ENCODE measurements around the gene MRPS25.

Gene MRPS25

DNA sequence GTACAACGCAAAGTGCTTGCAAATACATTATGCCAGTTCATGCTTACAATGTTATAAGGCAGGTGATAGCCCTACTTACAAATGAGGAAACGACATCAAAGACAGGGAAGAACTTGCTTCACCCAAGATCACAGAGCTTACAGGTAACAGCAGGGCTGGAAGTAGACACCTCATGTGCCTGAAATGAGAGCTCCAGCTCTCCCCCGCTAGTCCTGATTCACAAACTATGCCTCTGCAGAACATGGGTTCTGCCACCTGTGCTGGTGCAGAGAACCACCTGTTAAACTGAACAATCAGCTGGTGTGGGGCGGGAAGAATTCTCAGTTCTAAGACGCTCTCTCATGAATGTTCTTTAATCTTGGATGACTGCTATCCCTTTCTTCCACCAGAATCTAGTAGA lies 26.5 kb upstream of the MRPS25 start:
- no peak for DNase-seq
- H3K9me3 ChIP-seq (ENCODE audit: severe bottlenecking) = no peaks in the 10 kb centered on the region
- no peak overlapping the region for H3K4me3 ChIP-seq (ENCODE audit: low read depth, low read length)
- no peaks in the 10 kb centered on the region for H3K27me3 ChIP-seq (ENCODE audit: insufficient read depth, low read depth, severe bottlenecking)
- H3K36me3 ChIP-seq = peaks cover 59% of the 10 kb centered on the region
- H3K27ac ChIP-seq = no peak overlapping the region
- TF ChIP-seq, protein P1, sequence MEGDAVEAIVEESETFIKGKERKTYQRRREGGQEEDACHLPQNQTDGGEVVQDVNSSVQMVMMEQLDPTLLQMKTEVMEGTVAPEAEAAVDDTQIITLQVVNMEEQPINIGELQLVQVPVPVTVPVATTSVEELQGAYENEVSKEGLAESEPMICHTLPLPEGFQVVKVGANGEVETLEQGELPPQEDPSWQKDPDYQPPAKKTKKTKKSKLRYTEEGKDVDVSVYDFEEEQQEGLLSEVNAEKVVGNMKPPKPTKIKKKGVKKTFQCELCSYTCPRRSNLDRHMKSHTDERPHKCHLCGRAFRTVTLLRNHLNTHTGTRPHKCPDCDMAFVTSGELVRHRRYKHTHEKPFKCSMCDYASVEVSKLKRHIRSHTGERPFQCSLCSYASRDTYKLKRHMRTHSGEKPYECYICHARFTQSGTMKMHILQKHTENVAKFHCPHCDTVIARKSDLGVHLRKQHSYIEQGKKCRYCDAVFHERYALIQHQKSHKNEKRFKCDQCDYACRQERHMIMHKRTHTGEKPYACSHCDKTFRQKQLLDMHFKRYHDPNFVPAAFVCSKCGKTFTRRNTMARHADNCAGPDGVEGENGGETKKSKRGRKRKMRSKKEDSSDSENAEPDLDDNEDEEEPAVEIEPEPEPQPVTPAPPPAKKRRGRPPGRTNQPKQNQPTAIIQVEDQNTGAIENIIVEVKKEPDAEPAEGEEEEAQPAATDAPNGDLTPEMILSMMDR (IDR thresholded peaks at IDR 0.05; ENCODE audit: low read depth, low read length) = no peak

DNA sequence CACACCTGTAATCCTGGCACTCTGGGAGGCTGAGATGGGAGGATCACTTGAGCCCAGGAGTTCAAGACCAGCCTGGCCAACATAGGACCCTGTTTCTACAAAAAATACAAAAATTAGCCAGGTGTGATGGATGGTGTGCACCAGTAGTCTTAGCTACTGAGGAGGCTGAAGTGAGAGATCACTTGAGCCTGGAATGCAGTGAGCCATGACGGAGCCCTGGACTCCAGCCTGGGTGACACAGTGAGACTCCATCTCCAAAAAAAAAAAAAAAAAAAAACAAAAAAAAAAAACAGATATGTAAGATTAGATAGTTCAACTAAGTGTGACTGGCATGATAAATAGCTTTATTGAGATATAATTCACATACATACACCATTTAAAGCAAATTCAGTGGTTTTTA lies 24.1 kb upstream of the MRPS25 start:
- Histone ChIP-seq H3K9me3 (ENCODE audit: severe bottlenecking) (no peaks in the 10 kb centered on the region), H3K27me3 (ENCODE audit: insufficient read depth, low read depth, severe bottlenecking) (no peaks in the 10 kb centered on the region), H3K4me3 (ENCODE audit: low read depth, low read length) (no peak overlapping the region), H3K36me3 (peaks cover 61% of the 10 kb centered on the region), H3K27ac (no peak overlapping the region)
- DNase-seq = no peak
- TF ChIP-seq, protein P1 (IDR thresholded peaks at IDR 0.05; ENCODE audit: low read depth, low read length) = no peak

GRCh38 chr3:15086699-15087098 lies 21.6 kb upstream of the MRPS25 start:
- Histone ChIP-seq H3K9me3 (ENCODE audit: severe bottlenecking) (no peaks in the 10 kb centered on the region), H3K4me3 (ENCODE audit: low read depth, low read length) (no peak overlapping the region), H3K27ac (no peak overlapping the region), H3K36me3 (peaks cover 71% of the 10 kb centered on the region), H3K27me3 (ENCODE audit: insufficient read depth, low read depth, severe bottlenecking) (no peaks in the 10 kb centered on the region)
- TF ChIP-seq, protein P1 (IDR thresholded peaks at IDR 0.05; ENCODE audit: low read depth, low read length) = no peak
- DNase-seq = no peak

GRCh38 chr3:15086263-15086662 lies 21.1 kb upstream of the MRPS25 start:
- TF ChIP-seq, protein P1 (IDR thresholded peaks at IDR 0.05; ENCODE audit: low read depth, low read length) = no peak
- DNase-seq = no peak
- Histone ChIP-seq H3K4me3 (ENCODE audit: low read depth, low read length) (no peak overlapping the region), H3K27me3 (ENCODE audit: insufficient read depth, low read depth, severe bottlenecking) (no peaks in the 10 kb centered on the region), H3K9me3 (ENCODE audit: severe bottlenecking) (no peaks in the 10 kb centered on the region), H3K36me3 (peaks cover 72% of the 10 kb centered on the region), H3K27ac (no peak overlapping the region)

DNA sequence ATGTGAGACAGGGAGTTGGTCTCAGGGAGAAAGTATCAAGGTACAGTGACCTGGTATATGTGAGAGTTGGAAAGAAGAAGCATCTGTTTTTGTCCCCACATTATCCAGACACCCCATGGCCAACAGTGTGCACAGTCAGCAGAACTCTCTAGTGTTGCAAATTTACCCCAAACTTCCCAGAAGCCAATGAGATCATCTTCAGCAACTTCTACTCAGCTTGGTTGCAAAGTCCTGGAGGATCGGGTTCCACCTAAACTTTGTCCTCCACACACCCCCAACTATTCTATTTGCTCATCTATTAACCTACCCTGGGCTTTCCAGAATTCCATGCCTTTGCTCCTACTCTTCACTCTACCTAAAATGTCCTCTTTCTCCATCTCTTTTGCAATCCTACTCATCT lies 18.1 kb upstream of the MRPS25 start:
- no peak overlapping the region for H3K27ac ChIP-seq
- peaks cover 78% of the 10 kb centered on the region for H3K36me3 ChIP-seq

More for the DNA sequence above, 18.1 kb upstream of the MRPS25 start:
- Histone ChIP-seq H3K9me3 (ENCODE audit: severe bottlenecking) (no peaks in the 10 kb centered on the region), H3K4me3 (ENCODE audit: low read depth, low read length) (no peak overlapping the region), H3K27me3 (ENCODE audit: insufficient read depth, low read depth, severe bottlenecking) (no peaks in the 10 kb centered on the region)
- TF ChIP-seq, protein P1 (IDR thresholded peaks at IDR 0.05; ENCODE audit: low read depth, low read length) = no peak
- no peak for DNase-seq
